ENCODE measurements around the gene MT1E.

The MT1E gene

GRCh38 chr16:56632848-56633365, 7.3 kb downstream of the MT1E start:
- Histone ChIP-seq H3K4me1 (ENCODE audit: low read length) (peaks cover 24% of the 10 kb centered on the region), H4K20me1 (ENCODE audit: insufficient read depth, low read length) (no peaks in the 10 kb centered on the region), H3K9me3 (ENCODE audit: insufficient read depth, low read length) (no peaks in the 10 kb centered on the region), H2AFZ (ENCODE audit: low read depth, low read length) (no peak overlapping the region), H3K27me3 (ENCODE audit: low read depth, low read length) (peaks cover 29% of the 10 kb centered on the region), H3K36me3 (replicated peaks; ENCODE audit: low read depth, low read length) (no peaks in the 10 kb centered on the region), H3K27ac (ENCODE audit: low read length) (no peak overlapping the region), H3K4me3 (ENCODE audit: low read length) (no peak overlapping the region), H3K4me2 (ENCODE audit: low read length) (no peak overlapping the region), H3K79me2 (ENCODE audit: low read length) (no peaks in the 10 kb centered on the region), H3K9ac (ENCODE audit: low read length) (no peak overlapping the region)
- TF ChIP-seq, protein P1, sequence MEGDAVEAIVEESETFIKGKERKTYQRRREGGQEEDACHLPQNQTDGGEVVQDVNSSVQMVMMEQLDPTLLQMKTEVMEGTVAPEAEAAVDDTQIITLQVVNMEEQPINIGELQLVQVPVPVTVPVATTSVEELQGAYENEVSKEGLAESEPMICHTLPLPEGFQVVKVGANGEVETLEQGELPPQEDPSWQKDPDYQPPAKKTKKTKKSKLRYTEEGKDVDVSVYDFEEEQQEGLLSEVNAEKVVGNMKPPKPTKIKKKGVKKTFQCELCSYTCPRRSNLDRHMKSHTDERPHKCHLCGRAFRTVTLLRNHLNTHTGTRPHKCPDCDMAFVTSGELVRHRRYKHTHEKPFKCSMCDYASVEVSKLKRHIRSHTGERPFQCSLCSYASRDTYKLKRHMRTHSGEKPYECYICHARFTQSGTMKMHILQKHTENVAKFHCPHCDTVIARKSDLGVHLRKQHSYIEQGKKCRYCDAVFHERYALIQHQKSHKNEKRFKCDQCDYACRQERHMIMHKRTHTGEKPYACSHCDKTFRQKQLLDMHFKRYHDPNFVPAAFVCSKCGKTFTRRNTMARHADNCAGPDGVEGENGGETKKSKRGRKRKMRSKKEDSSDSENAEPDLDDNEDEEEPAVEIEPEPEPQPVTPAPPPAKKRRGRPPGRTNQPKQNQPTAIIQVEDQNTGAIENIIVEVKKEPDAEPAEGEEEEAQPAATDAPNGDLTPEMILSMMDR (IDR thresholded peaks at IDR 0.05; ENCODE audit: low read depth, low read length) = no peak
- TF ChIP-seq EZH2phosphoT487 (IDR thresholded peaks at IDR 0.05; ENCODE audit: low read depth) = no peak

GRCh38 chr16:56633535-56633934, 8.0 kb downstream of the MT1E start:
- Histone ChIP-seq H2AFZ (ENCODE audit: low read depth, low read length) (no peak overlapping the region), H3K36me3 (replicated peaks; ENCODE audit: low read depth, low read length) (no peaks in the 10 kb centered on the region), H3K27me3 (ENCODE audit: low read depth, low read length) (peaks cover 29% of the 10 kb centered on the region), H3K4me3 (ENCODE audit: low read length) (no peak overlapping the region), H3K79me2 (ENCODE audit: low read length) (no peaks in the 10 kb centered on the region), H3K4me2 (ENCODE audit: low read length) (no peak overlapping the region), H4K20me1 (ENCODE audit: insufficient read depth, low read length) (no peaks in the 10 kb centered on the region), H3K27ac (ENCODE audit: low read length) (no peak overlapping the region), H3K9me3 (ENCODE audit: insufficient read depth, low read length) (no peaks in the 10 kb centered on the region), H3K9ac (ENCODE audit: low read length) (no peak overlapping the region), H3K4me1 (ENCODE audit: low read length) (peaks cover 24% of the 10 kb centered on the region)
- no peak for TF ChIP-seq EZH2phosphoT487 (IDR thresholded peaks at IDR 0.05; ENCODE audit: low read depth)
- TF ChIP-seq, protein P1 (IDR thresholded peaks at IDR 0.05; ENCODE audit: low read depth, low read length) = no peak

DNA sequence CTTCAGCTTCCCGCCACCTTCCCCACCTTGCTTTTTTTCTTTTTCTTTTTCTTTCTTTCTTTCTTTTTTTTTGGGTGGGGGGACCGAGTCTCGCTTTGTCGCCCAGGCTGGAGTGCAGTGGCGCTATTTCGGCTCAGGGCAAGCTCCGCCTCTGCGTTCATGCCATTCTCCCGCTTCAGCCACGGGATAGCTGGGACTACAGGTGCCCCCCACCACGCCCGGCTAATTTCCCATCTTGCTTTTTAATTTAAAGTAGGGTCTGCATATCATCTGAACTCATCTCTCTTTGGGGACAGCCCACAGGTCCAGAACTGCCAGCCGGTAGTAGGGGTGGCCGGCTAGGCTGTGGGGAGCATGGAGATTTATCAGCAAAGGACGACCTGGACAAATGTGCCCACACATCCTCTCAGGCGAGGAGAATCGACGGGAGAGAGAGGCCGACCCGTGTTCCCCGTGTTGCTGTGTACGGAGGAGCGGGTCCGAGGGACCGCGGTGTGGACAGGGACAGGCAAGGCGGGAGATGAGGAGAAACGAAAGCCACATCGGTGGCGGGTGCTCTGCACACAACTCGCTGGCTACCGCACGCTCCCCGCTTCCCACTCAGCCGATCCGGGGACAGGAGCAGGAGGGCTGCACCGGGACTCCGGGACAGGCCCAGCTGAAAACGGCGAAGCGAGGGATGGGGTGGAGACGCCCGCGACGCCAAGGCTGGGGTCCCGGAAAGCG, 9.3 kb downstream of the MT1E start:
- Histone ChIP-seq H4K20me1 (ENCODE audit: insufficient read depth, low read length) (no peaks in the 10 kb centered on the region), H3K4me2 (ENCODE audit: low read length) (no peak overlapping the region), H3K27me3 (ENCODE audit: low read depth, low read length) (peaks cover 37% of the 10 kb centered on the region), H3K36me3 (replicated peaks; ENCODE audit: low read depth, low read length) (no peaks in the 10 kb centered on the region), H3K9ac (ENCODE audit: low read length) (no peak overlapping the region), H3K4me1 (ENCODE audit: low read length) (peaks cover 11% of the 10 kb centered on the region), H3K9me3 (ENCODE audit: insufficient read depth, low read length) (no peaks in the 10 kb centered on the region), H3K79me2 (ENCODE audit: low read length) (no peaks in the 10 kb centered on the region), H3K27ac (ENCODE audit: low read length) (no peak overlapping the region), H2AFZ (ENCODE audit: low read depth, low read length) (no peak overlapping the region), H3K4me3 (ENCODE audit: low read length) (no peak overlapping the region)
- TF ChIP-seq, protein P1 (IDR thresholded peaks at IDR 0.05; ENCODE audit: low read depth, low read length) = no peak
- no peak for TF ChIP-seq EZH2phosphoT487 (IDR thresholded peaks at IDR 0.05; ENCODE audit: low read depth)

DNA sequence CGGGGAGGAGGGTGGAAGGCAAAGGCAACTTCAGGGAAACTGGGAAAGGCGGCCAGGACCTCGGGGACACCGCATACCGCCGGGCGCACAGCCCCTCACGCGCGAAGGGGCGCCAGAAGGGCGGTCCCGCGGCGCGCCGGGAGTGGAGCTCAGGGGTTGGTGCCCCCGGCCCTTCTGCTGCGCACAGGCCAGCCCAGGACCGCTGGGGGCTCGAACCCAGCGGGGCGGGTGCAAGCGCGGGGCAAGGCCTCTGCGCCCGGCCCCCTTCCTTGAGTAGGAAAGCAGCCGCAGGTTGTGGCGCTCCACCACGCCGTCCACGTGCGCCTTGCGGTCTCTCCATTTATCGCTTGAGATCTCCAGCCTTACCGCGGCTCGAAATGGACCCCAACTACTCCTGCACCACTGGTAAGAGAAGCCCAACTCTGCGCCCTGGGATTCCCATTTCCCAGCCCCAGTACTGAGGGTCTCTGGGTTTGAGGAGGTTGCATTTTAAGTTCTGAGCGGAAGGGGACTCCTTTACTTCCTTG, 9.9 kb downstream of the MT1E start:
- no peak overlapping the region for H3K9ac ChIP-seq (ENCODE audit: low read length)
- peaks cover 4% of the 10 kb centered on the region for H3K4me1 ChIP-seq (ENCODE audit: low read length)
- no peaks in the 10 kb centered on the region for H4K20me1 ChIP-seq (ENCODE audit: insufficient read depth, low read length)
- no peak overlapping the region for H3K4me2 ChIP-seq (ENCODE audit: low read length)
- H2AFZ ChIP-seq (ENCODE audit: low read depth, low read length) = no peak overlapping the region
- TF ChIP-seq, protein P1 (IDR thresholded peaks at IDR 0.05; ENCODE audit: low read depth, low read length) = no peak
- no peak for TF ChIP-seq EZH2phosphoT487 (IDR thresholded peaks at IDR 0.05; ENCODE audit: low read depth)
- no peaks in the 10 kb centered on the region for H3K36me3 ChIP-seq (replicated peaks; ENCODE audit: low read depth, low read length)
- peaks cover 39% of the 10 kb centered on the region for H3K27me3 ChIP-seq (ENCODE audit: low read depth, low read length)
- no peaks in the 10 kb centered on the region for H3K79me2 ChIP-seq (ENCODE audit: low read length)
- H3K4me3 ChIP-seq (ENCODE audit: low read length) = no peak overlapping the region
- H3K27ac ChIP-seq (ENCODE audit: low read length) = no peak overlapping the region
- no peaks in the 10 kb centered on the region for H3K9me3 ChIP-seq (ENCODE audit: insufficient read depth, low read length)
